Endothelial cell of umbilical vein (primary cell): ENCODE measurements around the gene PAGE5.

Source experiments
- JUN ChIP-seq: IDR thresholded peaks from 2 replicates; pipeline ENCODE4 v1.6.1; 2011; ENCODE audit warnings: borderline replicate concordance, low read depth; ENCODE audit not compliant: insufficient read length, insufficient read depth
- POLR2A ChIP-seq: IDR thresholded peaks from 2 replicates; pipeline ENCODE4 v1.6.1; 2012; ENCODE audit warnings: low read depth, mild to moderate bottlenecking, control low read depth, low read length
- POLR2AphosphoS5 ChIP-seq: IDR thresholded peaks from 2 replicates; pipeline ENCODE4 v1.6.1; 2012; ENCODE audit warnings: low read depth, mild to moderate bottlenecking, control low read depth, low read length, moderate library complexity; ENCODE audit not compliant: insufficient read depth
- TF ChIP-seq, protein P1 (sequence below), 2 donors: IDR thresholded peaks; 1 replicate in 1 of 2; 2 replicates in 1 of 2; pipeline ENCODE4 v1.5.1; 2011; ENCODE audit warnings: low read length in 2 of 2, mild to moderate bottlenecking in 2 of 2, moderate library complexity in 2 of 2, control low read depth in 1 of 2, inconsistent platforms in 1 of 2, low read depth in 1 of 2; ENCODE audit not compliant: insufficient read depth in 1 of 2; ENCODE audit errors: extremely low read depth in 1 of 2

- TF ChIP-seq POLR2A: no peak
- TF ChIP-seq POLR2AphosphoS5: no peak
- TF ChIP-seq, protein P1, sequence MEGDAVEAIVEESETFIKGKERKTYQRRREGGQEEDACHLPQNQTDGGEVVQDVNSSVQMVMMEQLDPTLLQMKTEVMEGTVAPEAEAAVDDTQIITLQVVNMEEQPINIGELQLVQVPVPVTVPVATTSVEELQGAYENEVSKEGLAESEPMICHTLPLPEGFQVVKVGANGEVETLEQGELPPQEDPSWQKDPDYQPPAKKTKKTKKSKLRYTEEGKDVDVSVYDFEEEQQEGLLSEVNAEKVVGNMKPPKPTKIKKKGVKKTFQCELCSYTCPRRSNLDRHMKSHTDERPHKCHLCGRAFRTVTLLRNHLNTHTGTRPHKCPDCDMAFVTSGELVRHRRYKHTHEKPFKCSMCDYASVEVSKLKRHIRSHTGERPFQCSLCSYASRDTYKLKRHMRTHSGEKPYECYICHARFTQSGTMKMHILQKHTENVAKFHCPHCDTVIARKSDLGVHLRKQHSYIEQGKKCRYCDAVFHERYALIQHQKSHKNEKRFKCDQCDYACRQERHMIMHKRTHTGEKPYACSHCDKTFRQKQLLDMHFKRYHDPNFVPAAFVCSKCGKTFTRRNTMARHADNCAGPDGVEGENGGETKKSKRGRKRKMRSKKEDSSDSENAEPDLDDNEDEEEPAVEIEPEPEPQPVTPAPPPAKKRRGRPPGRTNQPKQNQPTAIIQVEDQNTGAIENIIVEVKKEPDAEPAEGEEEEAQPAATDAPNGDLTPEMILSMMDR (IDR thresholded peaks at IDR 0.05; ENCODE audit: extremely low read depth in 1 of 2, insufficient read depth in 1 of 2, low read depth in 1 of 2, low read length in 2 of 2): no peak
- no peak for TF ChIP-seq JUN
These were observed 33.4 kb downstream of the PAGE5 start for GRCh38 chrX:55253528-55253927.
